Muscle of leg (tissue), 11 donors: ENCODE results near the gene FBXO10. TPM values are rescaled to one million over a fixed set of nuclear protein-coding genes. Genes with fewer than 3 reads are reported as not detected.

Experiments used
- DNase-seq: peaks from one replicate; pipeline ENCODE4 v3.0.0; 2013
- H3K27ac ChIP-seq: one replicate; pipeline ENCODE4 v1.5.1; 2013; ENCODE audit warnings: mild to moderate bottlenecking, low read length, control low read depth
- H3K27me3 ChIP-seq: one replicate; pipeline ENCODE4 v1.6.1; 2013; ENCODE audit warnings: low read length; ENCODE audit not compliant: control insufficient read depth, insufficient read depth
- H3K36me3 ChIP-seq: one replicate; pipeline ENCODE4 v1.6.1; 2013; ENCODE audit warnings: low read length; ENCODE audit not compliant: control insufficient read depth, insufficient read depth
- H3K4me1 ChIP-seq: one replicate; pipeline ENCODE4 v1.6.1; 2013; ENCODE audit warnings: low read length; ENCODE audit not compliant: control insufficient read depth, insufficient read depth
- H3K4me3 ChIP-seq: one replicate; pipeline ENCODE4 v1.5.1; 2013; ENCODE audit warnings: low read length, control low read depth
- H3K9me3 ChIP-seq: replicated peaks from 2 replicates; pipeline ENCODE4 v1.6.1; 2013; ENCODE audit warnings: low read depth, low read length; ENCODE audit not compliant: control insufficient read depth
- WGBS: methylation state at CpG from one replicate; pipeline ENCODE4 v1.1.5; 2013; ENCODE audit warnings: missing lambda C conversion rate; ENCODE audit not compliant: insufficient coverage; 5-methylcytosine and 5-hydroxymethylcytosine counted together
- polyA plus RNA-seq, 8 donors: library from polyadenylated mRNA; unstranded; fragments of 120-200 nt; gene quantifications; one replicate each; pipeline versions ENCODE4 v1.2.1 to v1.2.3, GENCODE V29; 2013; ENCODE audit warnings: inconsistent platforms in 1 of 8, low replicate concordance in 1 of 8; ENCODE audit not compliant: insufficient read length in 8 of 8, insufficient read depth in 1 of 8
- total RNA-seq: library from RNA; stranded (reverse); fragments of 120-200 nt; gene quantifications from one replicate; pipeline ENCODE4 v1.2.4, GENCODE V29; 2013

FBXO10 gene
- total and polyA plus RNA-seq, 9 donors, result 23.9 to 42.1 (median 32.4) TPM

- no peak for DNase-seq
- Histone ChIP-seq H3K4me3 (no peak overlapping the region), H3K4me1 (no peaks in the 10 kb centered on the region), H3K9me3 (no peaks in the 10 kb centered on the region), H3K36me3 (peaks cover 59% of the 10 kb centered on the region), H3K27ac (no peak overlapping the region), H3K27me3 (no peaks in the 10 kb centered on the region)
- WGBS, result 82% methylated on average over 6 of the region's 7 CpGs
Measured at GRCh38 chr9:37538099-37538498, 38.1 kb downstream of the FBXO10 start.

- peaks cover 67% of the 10 kb centered on the region for H3K36me3 ChIP-seq
- no peak for DNase-seq
- H3K27ac ChIP-seq, result no peak overlapping the region
- no peaks in the 10 kb centered on the region for H3K4me1 ChIP-seq
- WGBS, result 87% methylated on average over 5 of the region's 10 CpGs
- H3K27me3 ChIP-seq, result no peaks in the 10 kb centered on the region
- no peak overlapping the region for H3K4me3 ChIP-seq
- no peaks in the 10 kb centered on the region for H3K9me3 ChIP-seq
Measured at GRCh38 chr9:37534901-37535300, 41.3 kb downstream of the FBXO10 start.

GRCh38 chr9:37534412-37534811 is 41.8 kb downstream of the FBXO10 start:
- peaks cover 64% of the 10 kb centered on the region for H3K36me3 ChIP-seq
- H3K9me3 ChIP-seq, result no peaks in the 10 kb centered on the region
- H3K4me1 ChIP-seq, result no peaks in the 10 kb centered on the region
- no peak for DNase-seq
- no peaks in the 10 kb centered on the region for H3K27me3 ChIP-seq
- H3K27ac ChIP-seq, result peak overlapping the region; percentile 13
- WGBS, result 78% methylated on average over 3 of the region's 7 CpGs
- no peak overlapping the region for H3K4me3 ChIP-seq

- no peak for DNase-seq
- H3K36me3 ChIP-seq, result peaks cover 66% of the 10 kb centered on the region
- no peak overlapping the region for H3K27ac ChIP-seq
- H3K27me3 ChIP-seq, result no peaks in the 10 kb centered on the region
- H3K4me3 ChIP-seq, result no peak overlapping the region
- WGBS, result 87% methylated on average over 3 of the region's 13 CpGs
- H3K4me1 ChIP-seq, result no peaks in the 10 kb centered on the region
- no peaks in the 10 kb centered on the region for H3K9me3 ChIP-seq
Measured at GRCh38 chr9:37531699-37532098, 44.5 kb downstream of the FBXO10 start.

DNA sequence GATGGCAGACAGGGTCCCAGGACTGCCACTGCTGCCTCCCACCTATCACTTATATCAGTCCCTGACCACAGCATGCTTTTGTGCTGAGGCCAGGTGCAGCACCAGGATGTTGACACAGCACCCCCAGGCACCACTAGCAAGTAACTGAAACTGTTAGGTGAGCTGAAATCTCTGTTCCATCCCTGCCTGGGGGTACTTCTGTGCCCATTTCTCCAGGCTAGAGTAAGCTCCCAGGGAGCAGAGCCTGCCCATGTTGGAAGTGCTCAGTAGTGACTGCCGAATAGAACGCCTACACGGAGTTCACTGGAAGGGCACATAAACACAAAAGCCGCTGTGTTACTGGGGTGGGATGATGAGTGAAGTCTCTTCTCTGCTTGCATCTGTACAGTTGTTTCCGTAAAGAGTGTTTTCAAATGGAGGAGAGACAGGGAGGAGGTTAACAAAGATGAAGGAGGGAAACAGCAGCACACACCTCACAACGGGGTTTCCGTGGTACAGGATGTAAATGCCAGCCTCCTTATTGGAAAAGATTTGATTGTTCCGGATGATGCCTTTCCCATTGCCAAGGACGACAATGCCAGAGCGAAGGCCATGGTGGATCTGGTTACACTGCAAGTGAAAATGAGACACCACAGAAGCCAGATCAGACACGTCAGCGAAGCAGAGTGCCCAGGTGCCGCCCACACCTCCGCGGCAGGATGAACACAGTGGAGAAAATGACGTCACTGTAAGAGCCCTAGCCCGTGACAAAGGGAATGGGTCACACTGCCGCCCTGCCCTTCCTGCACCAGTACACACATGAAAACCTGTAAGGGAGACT is 47.3 kb downstream of the FBXO10 start:
- H3K9me3 ChIP-seq, result no peaks in the 10 kb centered on the region
- 83% methylated on average over 14 of the region's 18 CpGs for WGBS

GRCh38 chr9:37523916-37524315 is 52.3 kb downstream of the FBXO10 start:
- Histone ChIP-seq H3K27me3 (no peaks in the 10 kb centered on the region), H3K27ac (no peak overlapping the region)
- no peak for DNase-seq

More for the DNA sequence above, 47.3 kb downstream of the FBXO10 start:
- no peak overlapping the region for H3K27ac ChIP-seq
- DNase-seq, result no peak
- no peak overlapping the region for H3K4me3 ChIP-seq
- H3K27me3 ChIP-seq, result no peaks in the 10 kb centered on the region
- H3K36me3 ChIP-seq, result peaks cover 70% of the 10 kb centered on the region
- no peaks in the 10 kb centered on the region for H3K4me1 ChIP-seq

DNA sequence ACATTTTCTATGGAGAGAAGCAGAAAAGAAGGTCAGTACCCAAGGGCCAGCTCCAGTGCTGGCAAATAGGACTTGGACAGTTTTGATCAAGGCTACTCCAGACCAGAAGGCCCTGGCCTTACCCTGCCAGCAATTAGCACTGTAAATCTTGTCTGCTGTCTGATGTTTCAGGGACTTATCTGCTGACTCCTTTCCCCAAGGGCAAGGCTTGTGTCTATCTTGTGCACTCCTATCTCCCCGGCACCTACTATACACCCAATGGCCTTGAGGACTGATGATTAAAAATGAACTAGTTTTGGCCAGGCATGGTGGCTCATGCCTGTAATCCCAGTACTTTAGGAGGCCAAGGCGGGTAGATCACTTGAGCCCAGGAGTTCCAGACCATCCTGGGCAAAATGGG is 53.2 kb downstream of the FBXO10 start:
- WGBS, result no CpG with 5 or more reads among the region's 2 CpGs
- no peaks in the 10 kb centered on the region for H3K9me3 ChIP-seq
- no peaks in the 10 kb centered on the region for H3K4me1 ChIP-seq
- no peak for DNase-seq
- H3K36me3 ChIP-seq, result peaks cover 76% of the 10 kb centered on the region
- H3K27ac ChIP-seq, result no peak overlapping the region
- H3K4me3 ChIP-seq, result no peak overlapping the region
- no peaks in the 10 kb centered on the region for H3K27me3 ChIP-seq

More at GRCh38 chr9:37523916-37524315, 52.3 kb downstream of the FBXO10 start:
- H3K4me3 ChIP-seq, result no peak overlapping the region
- H3K36me3 ChIP-seq, result peaks cover 77% of the 10 kb centered on the region
- 84% methylated on average over 6 of the region's 6 CpGs for WGBS
- H3K9me3 ChIP-seq, result no peaks in the 10 kb centered on the region
- no peaks in the 10 kb centered on the region for H3K4me1 ChIP-seq

- no peak for DNase-seq
- Histone ChIP-seq H3K9me3 (no peaks in the 10 kb centered on the region), H3K4me1 (no peaks in the 10 kb centered on the region), H3K27ac (no peak overlapping the region), H3K27me3 (no peaks in the 10 kb centered on the region), H3K36me3 (peaks cover 79% of the 10 kb centered on the region), H3K4me3 (no peak overlapping the region)
- 69% methylated on average over 5 of the region's 10 CpGs for WGBS
Measured at GRCh38 chr9:37521111-37521510, 55.1 kb downstream of the FBXO10 start.

GRCh38 chr9:37520641-37521040 is 55.5 kb downstream of the FBXO10 start:
- Histone ChIP-seq H3K27ac (no peak overlapping the region), H3K9me3 (no peaks in the 10 kb centered on the region), H3K4me3 (no peak overlapping the region), H3K36me3 (peaks cover 77% of the 10 kb centered on the region), H3K4me1 (no peaks in the 10 kb centered on the region), H3K27me3 (no peaks in the 10 kb centered on the region)
- 41% methylated on average over 3 of the region's 3 CpGs for WGBS
- no peak for DNase-seq

DNA sequence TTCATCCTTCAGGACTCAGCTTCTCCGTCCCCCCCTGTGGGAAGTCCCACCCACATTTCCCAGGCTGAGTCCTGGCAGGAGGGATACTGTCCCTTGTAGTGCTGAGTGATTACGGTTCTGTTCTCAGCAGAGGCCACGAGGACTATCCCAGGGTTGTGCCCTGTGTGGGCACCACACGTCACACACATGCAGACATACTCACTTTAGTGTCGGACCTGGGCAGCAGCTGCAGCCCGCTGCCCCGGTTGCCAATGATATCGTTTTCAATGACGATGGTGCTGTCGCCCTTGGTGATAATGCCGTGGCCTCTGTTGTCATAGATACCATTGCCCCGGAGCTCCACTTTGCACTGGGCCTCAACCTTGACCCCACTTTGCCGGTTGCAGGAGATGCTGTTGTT is 58.3 kb downstream of the FBXO10 start:
- 91% methylated on average over 13 of the region's 13 CpGs for WGBS
- H3K4me1 ChIP-seq, result no peaks in the 10 kb centered on the region
- H3K4me3 ChIP-seq, result no peak overlapping the region
- H3K27ac ChIP-seq, result no peak overlapping the region
- H3K9me3 ChIP-seq, result no peaks in the 10 kb centered on the region
- peaks cover 66% of the 10 kb centered on the region for H3K36me3 ChIP-seq
- H3K27me3 ChIP-seq, result no peaks in the 10 kb centered on the region
- DNase-seq, result no peak
